Measurements from ENCODE around the gene TCF15.

Gene TCF15

DNA sequence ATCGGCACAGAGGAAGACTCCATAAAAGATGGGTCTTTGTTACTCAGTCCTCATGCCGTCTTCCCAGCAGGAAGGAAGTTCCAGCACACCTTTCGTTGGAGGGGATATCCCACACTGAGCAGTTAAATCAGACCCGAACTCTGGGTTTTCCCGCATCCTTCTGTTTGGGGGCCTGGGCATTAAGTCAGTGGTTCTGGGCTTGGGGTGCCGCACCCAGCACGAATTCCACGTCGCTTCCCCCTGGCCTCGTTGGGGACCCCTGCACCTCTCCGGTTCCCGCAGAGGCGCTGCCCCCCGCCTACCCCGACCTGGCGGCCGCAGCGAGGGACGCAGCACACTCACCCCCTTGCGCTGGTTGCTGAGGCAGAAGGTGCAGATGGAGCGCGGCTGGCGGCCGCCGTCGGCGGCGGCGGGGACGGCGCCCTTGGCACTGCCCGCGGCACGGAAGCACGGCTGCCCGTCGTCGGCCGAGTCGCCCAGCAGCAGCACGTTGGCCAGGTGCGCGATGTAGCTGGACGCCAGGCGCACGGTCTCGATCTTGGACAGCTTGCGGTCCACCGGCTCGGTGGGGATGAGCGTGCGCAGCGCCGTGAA is 641 bp downstream of the TCF15 start:
- no peak overlapping the region for H3K4me3 ChIP-seq (replicated peaks; ENCODE audit: low read depth, low read length)
- no peak for DNase-seq (ENCODE audit: low read depth)
- no peak for TF ChIP-seq CTCF (IDR thresholded peaks at IDR 0.05; ENCODE audit: low read length, missing control alignments)

- no peak overlapping the region for H3K4me3 ChIP-seq (replicated peaks; ENCODE audit: low read depth, low read length)
- DNase-seq (ENCODE audit: low read depth), result no peak
- TF ChIP-seq CTCF (IDR thresholded peaks at IDR 0.05; ENCODE audit: low read length, missing control alignments), result no peak
Measured at GRCh38 chr20:608970-609369, 1.1 kb downstream of the TCF15 start.

- no peak for DNase-seq (ENCODE audit: low read depth)
- no peak for TF ChIP-seq CTCF (IDR thresholded peaks at IDR 0.05; ENCODE audit: low read length, missing control alignments)
- no peak overlapping the region for H3K4me3 ChIP-seq (replicated peaks; ENCODE audit: low read depth, low read length)
Measured at GRCh38 chr20:607476-607875, 2.6 kb downstream of the TCF15 start.

- no peak overlapping the region for H3K4me3 ChIP-seq (replicated peaks; ENCODE audit: low read depth, low read length)
- no peak for DNase-seq (ENCODE audit: low read depth)
- no peak for TF ChIP-seq CTCF (IDR thresholded peaks at IDR 0.05; ENCODE audit: low read length, missing control alignments)
Measured at GRCh38 chr20:605237-605636, 4.9 kb downstream of the TCF15 start.

- TF ChIP-seq CTCF (IDR thresholded peaks at IDR 0.05; ENCODE audit: low read length, missing control alignments), result no peak
- no peak for DNase-seq (ENCODE audit: low read depth)
- no peak overlapping the region for H3K4me3 ChIP-seq (replicated peaks; ENCODE audit: low read depth, low read length)
Measured at GRCh38 chr20:603116-603640, 6.9 kb downstream of the TCF15 start.

DNA sequence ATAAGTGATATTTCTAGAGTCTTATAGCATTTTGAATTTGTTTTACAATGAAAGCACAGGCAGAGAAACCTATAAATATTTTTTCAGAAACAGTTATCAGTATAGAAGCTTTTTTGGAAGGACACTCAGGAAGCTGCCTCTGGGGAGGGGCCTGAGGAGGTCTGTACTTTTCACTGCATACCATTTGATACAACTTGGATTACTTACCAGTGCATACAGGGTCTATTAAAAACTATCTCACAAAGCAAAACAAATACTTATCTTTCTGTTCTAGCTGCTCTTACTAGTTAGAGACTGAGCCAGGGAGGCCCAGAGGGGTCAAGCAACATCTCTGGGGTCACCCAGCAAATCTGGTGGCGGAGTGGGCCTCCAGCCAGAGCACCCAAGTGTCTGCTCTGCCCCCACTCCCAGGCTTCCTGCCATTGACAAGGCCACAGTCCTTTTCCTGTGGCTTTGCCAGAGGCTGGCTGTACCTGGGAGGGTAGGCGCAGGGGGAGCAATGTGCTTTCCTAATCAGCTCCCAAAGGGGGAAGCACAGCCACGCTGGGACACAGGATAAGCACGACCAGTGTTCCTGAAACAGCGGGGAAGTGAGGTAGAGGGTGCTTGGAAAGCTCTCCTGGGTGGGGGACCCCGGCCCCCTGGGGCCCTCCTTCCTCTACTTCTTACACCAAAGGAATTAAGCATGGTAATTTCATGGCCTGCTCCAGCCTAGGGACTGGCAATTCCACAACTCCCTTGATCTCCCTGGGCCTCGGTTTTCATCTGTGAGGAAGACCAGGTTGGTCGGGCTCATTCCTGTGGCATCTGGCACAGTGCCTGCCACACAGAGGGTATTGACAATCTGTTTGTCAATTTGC is 7.8 kb downstream of the TCF15 start:
- no peak overlapping the region for H3K4me3 ChIP-seq (replicated peaks; ENCODE audit: low read depth, low read length)
- TF ChIP-seq CTCF (IDR thresholded peaks at IDR 0.05; ENCODE audit: low read length, missing control alignments), result no peak
- DNase-seq (ENCODE audit: low read depth), result no peak

Measured in fibroblast of pulmonary artery (primary cell).